Ectodermal cell (in vitro differentiated cells): ENCODE measurements around the gene SSB.
A peak's percentile ranks its signal among the peaks of the same experiment; 100 is the strongest.
"Not testable (repeated sequence)": the region's sequence is repeated elsewhere in the genome, so short reads cannot be mapped to it uniquely, and the experiment has no call there.

Experiments
- H3K27ac ChIP-seq: 2 replicates; pipeline ENCODE4 v1.7.0; 2013; ENCODE audit warnings: mild to moderate bottlenecking, low read depth, low read length; ENCODE audit not compliant: insufficient read depth, poor library complexity, severe bottlenecking
- H3K27me3 ChIP-seq: 2 replicates; pipeline ENCODE4 v1.7.0; 2013; ENCODE audit warnings: mild to moderate bottlenecking, low read length; ENCODE audit not compliant: insufficient read depth, control insufficient read depth, poor library complexity, severe bottlenecking
- H3K36me3 ChIP-seq: one replicate; pipeline ENCODE4 v1.7.0; 2013; ENCODE audit warnings: low read length; ENCODE audit not compliant: control insufficient read depth, insufficient read depth
- H3K4me1 ChIP-seq: one replicate; pipeline ENCODE4 v1.7.0; 2013; ENCODE audit warnings: low read length; ENCODE audit not compliant: control insufficient read depth, insufficient read depth
- H3K4me3 ChIP-seq: 2 replicates; pipeline ENCODE4 v1.7.0; 2013; ENCODE audit warnings: low read depth, low read length, control low read depth; ENCODE audit not compliant: insufficient read depth
- H3K9me3 ChIP-seq: 2 replicates; pipeline ENCODE4 v1.7.0; 2013; ENCODE audit warnings: mild to moderate bottlenecking, low read length, moderate library complexity; ENCODE audit not compliant: control insufficient read depth
- WGBS, 2 experiments: methylation state at CpG; one replicate each; pipeline ENCODE4 v1.1.7; 2013; ENCODE audit warnings: missing lambda C conversion rate in 2 of 2; 5-methylcytosine and 5-hydroxymethylcytosine counted together

SSB gene

GRCh38 chr2:169816961-169817360 lies 18.3 kb downstream of the SSB start:
- H3K4me1 ChIP-seq, H3K9me3 ChIP-seq, H3K4me3 ChIP-seq, H3K27me3 ChIP-seq, H3K27ac ChIP-seq: not testable (repeated sequence)
- peaks cover 38% of the 10 kb centered on the region for H3K36me3 ChIP-seq

- H3K36me3 ChIP-seq: peaks cover 34% of the 10 kb centered on the region
- not testable (repeated sequence) for H3K27ac ChIP-seq, H3K4me3 ChIP-seq, H3K27me3 ChIP-seq, H3K4me1 ChIP-seq, H3K9me3 ChIP-seq
- WGBS, 2 experiments: 93 to 96% methylated on average over 5 to 6 of the region's 6 CpGs
Observed at GRCh38 chr2:169817369-169817768, 18.7 kb downstream of the SSB start.

- no peak overlapping the region for H3K27ac ChIP-seq
- no peak overlapping the region for H3K4me3 ChIP-seq
- H3K9me3 ChIP-seq: no peaks in the 10 kb centered on the region
- peaks cover under 1% of the 10 kb centered on the region for H3K4me1 ChIP-seq
- H3K27me3 ChIP-seq: no peaks in the 10 kb centered on the region
- H3K36me3 ChIP-seq: peaks cover 25% of the 10 kb centered on the region
Observed at GRCh38 chr2:169818241-169818640, 19.6 kb downstream of the SSB start.

GRCh38 chr2:169819106-169819505 lies 20.4 kb downstream of the SSB start:
- no peak overlapping the region for H3K27ac ChIP-seq
- H3K4me1 ChIP-seq: peaks cover 7% of the 10 kb centered on the region
- H3K4me3 ChIP-seq: no peak overlapping the region
- WGBS, 2 experiments: 85 to 93% methylated on average over 1 of the region's 1 CpG
- H3K27me3 ChIP-seq: no peaks in the 10 kb centered on the region
- H3K9me3 ChIP-seq: no peaks in the 10 kb centered on the region
- peaks cover 17% of the 10 kb centered on the region for H3K36me3 ChIP-seq

GRCh38 chr2:169820101-169820500 lies 21.4 kb downstream of the SSB start:
- not testable (repeated sequence) for H3K27ac ChIP-seq, H3K27me3 ChIP-seq, H3K4me3 ChIP-seq, H3K4me1 ChIP-seq, H3K9me3 ChIP-seq
- H3K36me3 ChIP-seq: peaks cover 16% of the 10 kb centered on the region
- 91 to 95% methylated on average over 6 of the region's 7 CpGs for WGBS, 2 experiments

- Histone ChIP-seq H3K27me3 (peaks cover 3% of the 10 kb centered on the region), H3K4me1 (peaks cover 7% of the 10 kb centered on the region), H3K4me3 (no peak overlapping the region), H3K27ac (no peak overlapping the region), H3K9me3 (no peaks in the 10 kb centered on the region), H3K36me3 (peaks cover 9% of the 10 kb centered on the region)
- 86 to 100% methylated on average over 1 to 3 of the region's 3 CpGs for WGBS, 2 experiments
Observed at GRCh38 chr2:169822036-169822435, 23.4 kb downstream of the SSB start.

GRCh38 chr2:169822785-169823392 lies 24.2 kb downstream of the SSB start:
- no peak overlapping the region for H3K4me3 ChIP-seq
- peaks cover 7% of the 10 kb centered on the region for H3K4me1 ChIP-seq
- peaks cover 6% of the 10 kb centered on the region for H3K36me3 ChIP-seq

GRCh38 chr2:169823996-169824372 lies 25.3 kb downstream of the SSB start:
- WGBS, 2 experiments: 36 to 46% methylated on average over 4 of the region's 4 CpGs
- no peaks in the 10 kb centered on the region for H3K36me3 ChIP-seq
- H3K4me1 ChIP-seq: peaks cover 11% of the 10 kb centered on the region
- peaks cover 3% of the 10 kb centered on the region for H3K27me3 ChIP-seq
- H3K9me3 ChIP-seq: no peaks in the 10 kb centered on the region
- H3K27ac ChIP-seq: no peak overlapping the region
- peak overlapping the region; percentile 77 for H3K4me3 ChIP-seq

More at GRCh38 chr2:169822785-169823392, 24.2 kb downstream of the SSB start:
- H3K27me3 ChIP-seq: peaks cover 3% of the 10 kb centered on the region
- 93 to 94% methylated on average over 4 of the region's 4 CpGs for WGBS, 2 experiments
- no peak overlapping the region for H3K27ac ChIP-seq
- no peaks in the 10 kb centered on the region for H3K9me3 ChIP-seq

- Histone ChIP-seq H3K4me1 (peaks cover 13% of the 10 kb centered on the region), H3K36me3 (no peaks in the 10 kb centered on the region), H3K9me3 (no peaks in the 10 kb centered on the region), H3K4me3 (peak within 1 kb of the TSS; percentile 77), H3K27ac (no peak within 1 kb of the TSS), H3K27me3 (peaks cover 3% of the 10 kb centered on the region)
- 4 to 5% methylated on average over 59 to 61 of the region's 61 CpGs for WGBS, 2 experiments
Observed at GRCh38 chr2:169824373-169825333, 26.0 kb downstream of the SSB start, which contains the start of gene METTL5. METTL5 (minus strand) TSS chr2:169824905; CDS start chr2:169824597, 308 bp downstream.

- peak within 1 kb of the TSS; percentile 74 for H3K27ac ChIP-seq
- H3K9me3 ChIP-seq: no peaks in the 10 kb centered on the region
- H3K4me3 ChIP-seq: peak within 1 kb of the TSS; percentile 80
- no peaks in the 10 kb centered on the region for H3K36me3 ChIP-seq
- H3K4me1 ChIP-seq: peaks cover 13% of the 10 kb centered on the region
- 0% methylated on average over 104 of the region's 104 CpGs for WGBS, 2 experiments
- H3K27me3 ChIP-seq: peaks cover 3% of the 10 kb centered on the region
Observed at GRCh38 chr2:169827272-169828140, 28.8 kb downstream of the SSB start, which contains the start of gene UBR3. UBR3 (plus strand) TSS chr2:169827454; CDS start chr2:169827508, 54 bp downstream.
